GM12801 (cell line): ENCODE measurements around the gene PMPCA.

ENCODE experiments used
- TF ChIP-seq, protein P1 (sequence below): IDR thresholded peaks from one replicate; pipeline ENCODE4 v1.5.1; 2011; ENCODE audit warnings: control low read depth; ENCODE audit not compliant: insufficient read length; ENCODE audit errors: extremely low read depth

Gene PMPCA

DNA sequence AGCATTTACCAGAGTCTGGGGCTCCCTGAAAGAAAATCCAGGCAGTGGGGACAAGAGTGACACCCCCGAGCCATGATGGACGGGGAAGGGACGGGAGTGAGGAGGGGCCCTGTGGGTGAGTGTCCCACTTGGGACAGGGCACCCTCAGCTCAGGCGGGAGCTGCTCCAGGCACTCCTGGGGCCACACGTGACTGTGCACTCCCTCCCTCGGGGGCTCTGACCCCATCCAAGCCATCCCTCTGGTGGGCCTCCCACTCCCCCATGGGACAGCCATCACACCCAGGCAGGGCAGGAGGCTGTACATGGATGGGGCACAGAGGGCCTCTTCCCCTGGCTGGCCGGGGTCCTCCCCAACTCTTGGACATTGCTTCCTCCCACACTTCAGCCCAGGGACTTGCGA, 34.0 kb upstream of the PMPCA start:
- TF ChIP-seq, protein P1, sequence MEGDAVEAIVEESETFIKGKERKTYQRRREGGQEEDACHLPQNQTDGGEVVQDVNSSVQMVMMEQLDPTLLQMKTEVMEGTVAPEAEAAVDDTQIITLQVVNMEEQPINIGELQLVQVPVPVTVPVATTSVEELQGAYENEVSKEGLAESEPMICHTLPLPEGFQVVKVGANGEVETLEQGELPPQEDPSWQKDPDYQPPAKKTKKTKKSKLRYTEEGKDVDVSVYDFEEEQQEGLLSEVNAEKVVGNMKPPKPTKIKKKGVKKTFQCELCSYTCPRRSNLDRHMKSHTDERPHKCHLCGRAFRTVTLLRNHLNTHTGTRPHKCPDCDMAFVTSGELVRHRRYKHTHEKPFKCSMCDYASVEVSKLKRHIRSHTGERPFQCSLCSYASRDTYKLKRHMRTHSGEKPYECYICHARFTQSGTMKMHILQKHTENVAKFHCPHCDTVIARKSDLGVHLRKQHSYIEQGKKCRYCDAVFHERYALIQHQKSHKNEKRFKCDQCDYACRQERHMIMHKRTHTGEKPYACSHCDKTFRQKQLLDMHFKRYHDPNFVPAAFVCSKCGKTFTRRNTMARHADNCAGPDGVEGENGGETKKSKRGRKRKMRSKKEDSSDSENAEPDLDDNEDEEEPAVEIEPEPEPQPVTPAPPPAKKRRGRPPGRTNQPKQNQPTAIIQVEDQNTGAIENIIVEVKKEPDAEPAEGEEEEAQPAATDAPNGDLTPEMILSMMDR = no peak

DNA sequence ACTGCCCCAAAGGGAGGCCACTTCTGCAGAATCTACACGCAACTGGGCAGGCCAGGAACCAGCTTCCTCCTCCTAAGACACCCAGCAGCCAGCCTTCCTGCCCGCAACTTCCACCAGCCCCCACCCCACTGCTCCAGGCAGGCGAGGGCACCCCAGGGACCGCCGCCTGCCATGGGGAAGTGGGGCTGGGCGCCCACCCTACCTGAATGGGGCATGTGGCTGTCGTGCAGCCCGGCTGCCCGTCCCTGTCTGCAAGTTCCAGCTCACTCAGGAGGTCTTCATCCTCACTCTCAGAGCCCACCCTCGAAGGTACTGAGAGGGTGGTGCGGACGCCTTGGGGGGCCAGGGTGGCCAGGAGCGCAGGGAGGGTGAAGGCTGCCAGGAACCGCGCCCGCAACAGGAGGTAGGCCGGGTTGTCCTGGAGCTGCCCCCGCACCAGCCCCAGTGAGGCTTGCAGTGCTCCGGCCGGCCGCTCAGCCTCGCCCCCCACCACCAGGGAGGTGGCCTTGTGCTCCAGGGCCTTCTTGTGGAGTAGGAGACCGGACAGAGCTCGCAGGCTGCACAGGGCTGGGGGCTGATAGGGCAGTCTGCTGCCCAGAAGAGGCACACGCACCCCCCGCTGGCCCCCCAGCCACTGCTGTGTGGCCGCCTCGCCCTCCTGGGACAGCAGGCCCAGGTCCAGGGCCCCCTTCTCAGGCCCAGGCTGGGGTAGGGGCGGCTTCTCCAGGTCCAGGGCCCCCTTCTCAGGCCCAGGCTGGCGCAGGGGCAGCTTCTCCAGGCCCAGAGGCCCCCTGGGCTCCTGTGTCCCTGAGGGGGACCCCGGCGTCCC, 32.9 kb upstream of the PMPCA start:
- TF ChIP-seq, protein P1 = no peak

GRCh38 chr9:136378170-136379002, 32.1 kb upstream of the PMPCA start:
- TF ChIP-seq, protein P1 = no peak

- TF ChIP-seq, protein P1 = no peak
Observed at GRCh38 chr9:136379003-136379287, 31.5 kb upstream of the PMPCA start.

DNA sequence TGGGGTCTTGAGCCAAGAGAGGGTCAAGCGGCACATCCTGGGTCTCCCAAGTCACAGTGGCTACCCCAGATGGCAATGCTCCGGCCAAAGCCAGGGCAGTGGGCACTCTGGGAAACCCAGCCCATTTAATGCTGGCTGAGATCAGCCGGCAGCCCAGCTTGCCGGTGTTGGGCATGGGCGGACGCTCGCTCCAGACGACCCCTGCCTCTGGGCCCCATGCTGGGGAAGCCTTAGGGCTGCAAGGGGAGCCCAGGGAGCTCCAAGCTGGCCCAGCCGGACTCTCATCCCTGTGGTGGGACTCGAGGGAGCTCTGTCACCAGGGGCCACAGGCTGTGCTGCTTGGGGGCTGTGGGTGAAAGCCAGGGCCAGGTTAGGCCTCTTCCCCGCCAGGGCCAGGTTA, 31.1 kb upstream of the PMPCA start:
- TF ChIP-seq, protein P1 = no peak

- TF ChIP-seq, protein P1 = no peak
Observed at GRCh38 chr9:136379891-136380290, 30.6 kb upstream of the PMPCA start.

DNA sequence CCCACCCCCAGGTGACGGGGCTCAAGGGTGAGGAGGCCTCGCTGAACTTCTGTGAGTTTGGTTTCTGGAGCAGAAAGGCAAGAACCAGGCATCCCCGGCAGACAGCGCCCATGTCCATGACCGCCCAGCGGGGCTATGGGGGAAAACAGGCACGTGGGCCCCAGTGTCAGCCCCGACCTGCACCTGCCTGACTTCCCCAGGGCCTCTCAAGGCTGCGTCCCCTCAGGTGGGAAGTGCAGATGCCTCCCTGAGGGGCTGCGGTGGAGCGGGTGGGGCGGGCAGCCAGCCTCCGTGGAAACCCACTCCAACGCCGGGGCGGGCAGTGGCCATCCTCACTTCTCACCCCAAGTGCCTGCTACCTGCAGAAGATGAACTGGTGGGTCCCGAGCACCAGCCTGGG, 30.1 kb upstream of the PMPCA start:
- TF ChIP-seq, protein P1 = no peak
